Vagina (tissue), 2 donors: ENCODE results near the gene KRT73.

ENCODE experiments used
- CTCF ChIP-seq, 3 experiments: fragments of 450-650 bp in 2 of 3; fragments of 200-600 bp in 1 of 3; sonication (generic) in 1 of 3; IDR thresholded peaks; one replicate each; pipeline ENCODE4 v1.5.1; 2017 to 2019; ENCODE audit warnings: antibody characterized with exemption in 3 of 3, mild to moderate bottlenecking in 2 of 3, moderate library complexity in 2 of 3
- POLR2A ChIP-seq, 2 donors: fragments of 450-650 bp; IDR thresholded peaks; one replicate each; pipeline ENCODE4 v1.6.1; 2017; ENCODE audit warnings: antibody characterized with exemption in 2 of 2, mild to moderate bottlenecking in 2 of 2, moderate library complexity in 2 of 2

- TF ChIP-seq CTCF (IDR thresholded peaks at IDR 0.05) (no peak), POLR2A (IDR thresholded peaks at IDR 0.05) (no peak)
Measured at GRCh38 chr12:52629281-52630007, 11.1 kb upstream of the KRT73 start.
